GM12891 (cell line): Measurements from ENCODE around the gene GNAO1.

Experiments
- DNase-seq: peaks from one replicate; pipeline ENCODE4 v3.0.0; 2011; ENCODE audit warnings: low spot score; ENCODE audit not compliant: insufficient read length
- FAIRE-seq: peaks from 2 replicates; lab custom pipeline; 2011; peaks lifted over from hg19 to GRCh38; lab: Jason Lieb, UNC
- PAX5 ChIP-seq: IDR thresholded peaks from 2 replicates; pipeline ENCODE4 v1.6.1; 2011; ENCODE audit warnings: low read length, moderate library complexity, mild to moderate bottlenecking; ENCODE audit not compliant: insufficient read depth, severe bottlenecking
- POLR2A ChIP-seq: IDR thresholded peaks from 2 replicates; pipeline ENCODE4 v1.6.1; 2011; ENCODE audit warnings: low read depth, low read length, control low read depth
- POLR2AphosphoS5 ChIP-seq: IDR thresholded peaks from 2 replicates; pipeline ENCODE4 v1.6.1; 2011; ENCODE audit warnings: low read depth, low read length, control low read depth
- POU2F2 ChIP-seq: IDR thresholded peaks from 2 replicates; pipeline ENCODE4 v1.6.1; 2011; ENCODE audit warnings: low read depth, mild to moderate bottlenecking, control low read depth, low read length, moderate library complexity
- SPI1 ChIP-seq: IDR thresholded peaks from 2 replicates; pipeline ENCODE4 v1.6.1; 2011; ENCODE audit warnings: low read depth, low read length, control low read depth
- TAF1 ChIP-seq: IDR thresholded peaks from 2 replicates; pipeline ENCODE4 v1.6.1; 2011; ENCODE audit warnings: low read depth, low read length, control low read depth

Gene GNAO1

DNA sequence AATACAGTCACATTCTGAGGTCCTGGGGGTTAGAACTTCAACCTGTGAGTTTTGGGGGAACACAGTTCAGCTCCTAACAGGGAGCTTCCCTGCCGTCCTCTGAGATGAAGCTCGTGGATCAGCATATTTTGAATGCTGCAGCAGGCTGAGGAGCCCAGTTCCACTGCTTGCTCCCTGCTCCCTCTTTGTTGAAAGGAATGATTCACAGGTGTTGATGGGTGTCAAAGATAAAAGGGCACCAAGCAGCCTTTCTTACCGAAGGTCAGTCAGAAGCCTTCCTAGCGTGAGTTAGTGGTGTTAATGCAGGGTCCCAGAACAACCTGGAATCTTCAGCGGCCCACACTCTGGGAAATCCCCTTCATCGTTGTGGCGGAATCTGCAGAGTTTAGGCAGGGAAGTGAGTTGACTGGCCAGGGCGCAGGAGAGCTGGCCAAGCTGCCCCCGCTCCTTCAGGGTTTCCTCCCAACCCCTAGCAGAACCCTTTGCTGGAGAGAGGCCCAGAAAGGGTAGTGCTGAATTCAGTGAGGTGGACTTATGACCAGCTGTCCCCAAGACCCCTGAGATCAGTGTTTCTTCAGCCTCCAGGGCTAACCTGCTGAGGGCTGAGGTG, 114.8 kb downstream of the GNAO1 start:
- TF ChIP-seq POLR2A (no peak), SPI1 (no peak), PAX5 (no peak), POU2F2 (no peak), TAF1 (no peak)
- no peak for DNase-seq
- no peak for FAIRE-seq

DNA sequence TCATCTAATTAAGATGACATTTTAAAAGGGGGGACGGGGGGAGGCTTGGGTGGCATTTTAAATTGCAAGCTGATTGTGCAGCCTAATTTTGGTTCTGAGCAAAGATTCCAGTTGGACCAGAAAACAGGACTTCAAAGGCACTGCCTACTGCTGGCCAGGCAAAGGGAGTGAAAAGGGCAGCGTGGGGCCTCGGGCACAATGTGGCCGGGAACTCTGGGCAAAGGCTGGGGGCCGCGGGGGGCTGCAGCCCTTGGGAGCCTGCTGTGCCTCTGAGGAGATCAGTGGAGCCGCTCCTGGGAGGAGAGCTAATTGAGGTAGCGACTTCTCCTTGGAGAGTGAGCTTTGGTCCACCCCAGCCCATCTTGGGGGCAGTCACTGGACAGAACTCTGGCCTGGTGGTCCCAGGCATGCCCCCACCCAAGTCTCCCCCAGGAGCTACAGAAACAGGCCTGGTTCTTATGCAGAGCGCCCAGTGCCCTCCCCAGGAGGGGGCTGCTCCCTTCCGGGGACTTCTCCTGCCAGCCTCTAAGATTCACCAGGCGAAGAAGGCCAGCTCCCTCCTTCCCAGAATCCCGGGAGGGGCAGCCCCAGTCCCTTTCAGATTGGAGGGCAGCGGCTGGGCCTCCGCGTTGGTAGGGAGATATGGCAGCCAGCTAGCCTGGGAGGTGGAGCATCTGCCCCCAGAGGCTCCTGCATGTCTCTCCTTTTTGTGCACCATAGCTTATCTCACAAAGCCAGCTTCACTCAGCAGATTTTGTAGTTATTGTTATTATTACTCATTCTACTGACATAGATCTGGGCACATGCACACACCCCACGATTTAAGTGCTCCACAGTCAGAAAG, 115.6 kb downstream of the GNAO1 start:
- DNase-seq (no peak), FAIRE-seq (no peak)
- TF ChIP-seq SPI1 (no peak), POLR2A (no peak), POLR2AphosphoS5 (no peak), PAX5 (no peak), TAF1 (no peak), POU2F2 (no peak)

DNA sequence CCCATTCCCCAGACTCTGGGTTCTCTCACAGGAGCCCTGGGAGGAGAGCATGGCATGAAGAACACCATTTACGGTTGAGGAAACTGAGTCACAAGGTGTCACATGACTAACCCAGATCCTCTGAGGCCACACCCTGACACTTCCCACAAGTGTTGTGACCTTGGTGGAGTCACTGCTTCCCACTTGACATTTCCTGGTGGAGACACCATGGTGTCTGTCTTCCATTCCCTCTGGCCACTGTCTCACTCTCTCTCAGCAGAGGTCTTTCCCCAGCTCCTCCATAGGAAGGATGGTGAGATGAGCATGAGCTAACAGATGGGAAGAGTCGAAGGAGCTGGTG, 116.2 kb downstream of the GNAO1 start:
- no peak for FAIRE-seq
- TF ChIP-seq TAF1 (no peak), POLR2A (no peak), POU2F2 (no peak), POLR2AphosphoS5 (no peak), PAX5 (no peak), SPI1 (no peak)
- DNase-seq = no peak

DNA sequence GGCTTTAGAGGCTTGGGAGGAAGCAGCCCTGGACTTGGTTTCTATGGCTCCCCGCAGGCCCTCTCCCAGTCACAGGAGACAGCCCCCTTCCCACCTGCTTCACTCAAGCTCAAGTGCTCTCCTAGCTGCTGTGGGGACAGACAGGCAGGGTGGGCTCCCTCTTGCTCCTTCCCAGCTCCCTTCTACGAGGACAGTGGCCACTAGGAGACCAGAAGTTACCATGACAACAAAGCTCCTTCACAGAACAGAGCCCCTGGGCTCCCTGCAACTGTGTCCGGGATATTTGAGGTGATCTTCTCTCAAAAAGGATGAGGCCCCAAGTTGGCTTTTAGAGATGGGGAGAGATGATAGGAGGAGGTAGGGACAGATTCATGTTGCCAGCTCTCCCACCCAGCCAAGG, 117.7 kb downstream of the GNAO1 start:
- DNase-seq (no peak), FAIRE-seq (no peak)
- TF ChIP-seq TAF1 (no peak), SPI1 (no peak), POU2F2 (no peak), POLR2AphosphoS5 (no peak), PAX5 (no peak), POLR2A (no peak)

DNA sequence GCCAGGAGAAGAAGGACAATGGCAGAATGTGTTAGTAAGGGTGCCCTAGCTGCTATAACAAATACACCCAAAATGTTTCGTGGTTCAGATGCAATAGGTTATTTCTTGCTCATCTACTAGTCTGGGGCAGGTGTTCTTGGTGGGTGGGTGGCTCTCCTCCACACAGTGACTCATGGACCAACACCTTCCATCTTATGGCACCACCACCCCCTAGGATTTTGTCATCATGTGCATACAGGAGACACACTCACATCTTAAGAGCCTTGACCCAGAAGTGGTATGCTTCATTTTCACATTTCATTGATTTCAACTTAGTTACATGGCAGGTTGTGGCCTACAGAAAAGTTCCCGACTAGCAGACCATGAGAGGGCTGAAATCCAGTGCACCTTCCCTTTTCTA, 119.4 kb downstream of the GNAO1 start:
- no peak for DNase-seq
- no peak for TF ChIP-seq POLR2AphosphoS5
- TF ChIP-seq POLR2A = no peak
- no peak for TF ChIP-seq SPI1
- no peak for TF ChIP-seq TAF1
- TF ChIP-seq PAX5 = no peak

DNA sequence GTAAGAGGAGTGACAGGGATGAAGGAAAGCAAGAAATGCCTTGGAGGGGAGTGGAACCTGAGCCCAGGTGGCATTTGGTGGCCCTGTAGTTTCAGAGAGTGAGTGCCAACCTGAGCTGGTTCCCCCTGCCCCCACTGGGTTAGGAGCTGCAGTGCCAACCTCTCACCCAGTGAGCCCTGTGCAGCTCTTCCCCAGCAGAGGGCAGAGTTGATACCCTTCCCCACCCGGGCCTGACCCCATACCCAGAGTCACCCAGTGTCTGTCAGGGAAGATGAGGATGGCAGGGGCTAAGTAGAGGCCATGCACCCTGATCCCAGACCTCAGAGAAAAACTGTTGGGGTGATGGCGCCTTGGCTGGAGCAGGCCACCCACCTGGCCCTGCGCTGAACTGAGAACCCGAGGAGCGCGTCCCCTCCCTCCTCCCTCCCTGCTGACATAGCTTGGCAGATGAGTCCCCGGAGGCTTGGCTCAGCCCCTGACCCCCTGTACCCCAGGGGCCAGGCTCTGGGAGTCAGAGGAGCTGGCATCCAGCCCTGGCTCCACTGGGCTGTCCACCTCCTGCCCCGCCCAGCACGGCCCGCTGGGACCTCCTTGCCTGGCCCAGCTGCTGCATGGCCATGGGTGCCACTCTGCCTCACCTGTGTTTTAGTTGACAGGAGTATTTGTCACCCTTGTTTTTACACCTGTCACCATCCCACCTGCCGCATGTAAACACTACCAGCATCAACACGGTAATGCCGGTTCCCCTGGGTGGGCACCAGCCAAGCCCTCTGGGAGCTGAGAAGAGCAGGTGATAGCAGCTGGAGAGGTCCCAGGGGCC, 120.1 kb downstream of the GNAO1 start:
- FAIRE-seq (no peak), DNase-seq (no peak)
- TF ChIP-seq POLR2A (no peak), TAF1 (no peak), SPI1 (no peak), POLR2AphosphoS5 (no peak), POU2F2 (no peak)

More for the DNA sequence above, 119.4 kb downstream of the GNAO1 start:
- FAIRE-seq = no peak

DNA sequence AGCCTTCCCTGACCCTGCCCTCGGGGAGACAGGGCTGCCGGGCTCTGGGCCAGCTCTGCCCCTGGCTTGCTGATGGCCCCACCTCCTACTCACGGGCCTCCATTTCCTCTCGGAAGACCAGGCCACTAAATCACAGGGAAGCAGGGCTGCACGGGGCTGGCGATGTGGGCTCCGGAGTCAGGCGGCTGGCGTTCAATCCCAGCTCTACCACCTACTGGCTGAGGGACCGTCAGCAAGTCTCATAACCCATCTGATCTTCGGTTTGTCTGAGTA, 120.7 kb downstream of the GNAO1 start:
- no peak for TF ChIP-seq POLR2A
- no peak for TF ChIP-seq SPI1
- FAIRE-seq (no peak), DNase-seq (no peak)

DNA sequence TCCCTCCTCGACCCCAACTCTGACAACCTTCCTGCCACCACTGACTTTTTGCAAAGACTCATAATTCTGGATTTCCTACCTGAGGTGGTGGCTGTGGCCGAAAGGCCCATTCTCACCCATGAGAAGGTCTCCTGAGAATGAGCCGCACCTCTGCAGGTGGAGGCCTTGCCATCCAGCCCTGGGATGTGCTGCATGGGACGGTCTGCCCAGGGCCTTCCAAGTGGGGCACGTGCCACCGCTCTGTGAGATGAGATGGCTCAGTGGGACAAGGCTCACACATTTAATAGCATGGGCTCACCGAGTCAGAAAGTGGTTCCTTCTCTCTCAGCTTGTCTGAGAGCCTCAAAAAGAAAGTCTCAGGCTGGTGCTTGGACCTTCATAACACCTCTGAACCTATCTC, 121.3 kb downstream of the GNAO1 start:
- no peak for DNase-seq
- TF ChIP-seq POLR2A = no peak
- TF ChIP-seq PAX5 = no peak
- FAIRE-seq = no peak

DNA sequence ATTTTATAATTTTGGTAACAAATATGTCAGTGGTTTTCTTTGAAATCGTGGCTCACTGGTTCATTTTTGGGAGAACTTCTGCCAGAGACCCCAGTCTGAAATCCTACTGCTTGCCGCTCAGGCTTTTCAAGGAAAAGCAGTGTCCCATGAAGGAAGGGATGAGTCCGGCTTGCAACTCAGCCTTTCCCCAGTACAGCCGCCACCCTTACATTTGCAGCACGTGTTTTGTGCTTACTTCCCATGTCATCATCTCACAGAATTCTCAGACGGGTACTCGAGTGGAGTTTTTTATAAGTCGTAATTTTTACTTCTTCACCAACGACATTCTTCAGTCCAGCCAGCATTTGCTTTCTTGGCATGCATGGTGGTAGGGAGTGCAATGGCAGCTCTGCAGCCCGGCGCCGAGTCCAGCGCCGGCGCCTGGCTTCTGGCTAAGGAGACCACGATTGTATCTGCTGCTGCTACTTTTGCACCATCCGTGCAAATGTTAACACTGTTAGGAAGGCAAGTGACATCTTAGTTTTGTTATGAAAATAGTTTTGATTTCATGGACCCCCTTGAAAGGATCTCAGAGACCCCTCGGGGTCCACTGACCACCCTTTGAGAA, 123.1 kb downstream of the GNAO1 start:
- DNase-seq (no peak), FAIRE-seq (no peak)
- TF ChIP-seq TAF1 (no peak), PAX5 (no peak), SPI1 (no peak), POLR2AphosphoS5 (no peak), POLR2A (no peak), POU2F2 (no peak)

DNA sequence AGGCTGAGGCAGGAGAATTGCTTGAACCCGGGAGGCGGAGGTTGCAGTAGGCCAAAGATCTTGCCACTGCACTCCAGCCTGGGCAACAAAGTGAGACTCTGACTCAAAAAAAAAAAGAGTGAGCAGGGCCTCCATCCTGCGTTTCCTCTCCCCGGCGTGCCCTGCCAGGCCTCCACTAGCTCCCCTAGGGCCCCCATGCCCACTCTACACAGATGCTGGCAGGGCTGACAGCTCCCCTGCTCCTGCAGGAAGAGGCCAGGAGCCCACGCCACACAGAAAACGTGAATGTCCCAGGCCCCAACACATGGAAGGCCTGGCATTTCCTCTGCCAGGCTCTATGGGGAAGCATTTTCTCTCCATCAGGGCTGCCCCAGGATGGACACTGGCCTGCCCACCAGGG, 124.7 kb downstream of the GNAO1 start:
- FAIRE-seq (no peak), DNase-seq (no peak)
- TF ChIP-seq POU2F2 (no peak), SPI1 (no peak), POLR2AphosphoS5 (no peak), TAF1 (no peak), PAX5 (no peak), POLR2A (no peak)
